A549 (cell line): ENCODE results near the gene STARD9.
"Not testable (repeated sequence)": the region's sequence is repeated elsewhere in the genome, so short reads cannot be mapped to it uniquely, and the experiment has no call there.

Experiments
- ATOH8 ChIP-seq: fragments of 250-450 bp; sonication (Bioruptor Pico); IDR thresholded peaks from 2 replicates; pipeline ENCODE4 v1.5.0; 2020; ENCODE audit warnings: low read depth, mild to moderate bottlenecking, moderate library complexity
- CTCF ChIP-seq: fragments of >200 bp; sonication (Bioruptor Twin); formaldehyde crosslinking; IDR thresholded peaks from 3 replicates; pipeline ENCODE4 v1.5.1; 2016
- JUNB ChIP-seq: fragments of >200 bp; sonication (Bioruptor Twin); formaldehyde crosslinking; IDR thresholded peaks from 2 replicates; pipeline ENCODE4 v1.6.1; 2016
- MAX ChIP-seq: IDR thresholded peaks from 2 replicates; pipeline ENCODE4 v1.6.1; 2012
- RFX5 ChIP-seq: fragments of 450-650 bp; IDR thresholded peaks from 2 replicates; pipeline ENCODE4 v1.7.1; 2014; ENCODE audit warnings: antibody characterized with exemption, mild to moderate bottlenecking, moderate library complexity
- TFCP2L1 ChIP-seq: fragments of 250-450 bp; sonication (Bioruptor Pico); IDR thresholded peaks from 2 replicates; pipeline ENCODE4 v1.5.0; 2021; ENCODE audit warnings: mild to moderate bottlenecking
- USF2 ChIP-seq: fragments of 450-650 bp; IDR thresholded peaks from 2 replicates; pipeline ENCODE4 v1.6.1; 2014; ENCODE audit warnings: antibody characterized with exemption

GRCh38 chr15:42556550-42557207 is 18.7 kb upstream of the STARD9 start:
- TF ChIP-seq CTCF; USF2; ATOH8 (CRISPR knock-in tag); RFX5; MAX; JUNB; TFCP2L1: not testable (repeated sequence)
